ENCODE data around the gene BCR.

The BCR gene

DNA sequence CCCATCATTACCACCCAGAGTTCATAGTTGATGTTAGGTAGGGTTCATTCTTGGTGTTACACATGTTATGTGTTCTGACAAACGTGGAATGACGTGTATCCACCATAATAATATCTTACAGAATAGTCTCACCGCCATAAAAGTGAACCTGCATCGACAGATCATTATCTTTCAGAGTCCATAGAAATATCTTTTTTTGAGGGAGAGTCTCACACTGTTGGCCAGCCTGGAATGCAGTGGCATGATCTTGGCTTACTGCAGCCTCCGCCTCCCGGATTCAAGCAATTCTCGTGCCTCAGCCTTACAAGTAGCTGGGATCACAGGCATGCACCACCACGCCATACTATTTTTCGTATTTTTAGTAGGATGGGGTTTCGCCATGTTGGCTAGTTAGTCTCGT lies 113.9 kb downstream of the BCR start:
- Histone ChIP-seq H3K27ac (ENCODE audit: low read depth, low read length) (no peak overlapping the region), H3F3A (ENCODE audit: control insufficient read depth, insufficient read depth) (no peaks in the 10 kb centered on the region), H3K9me3 (ENCODE audit: control insufficient read depth, insufficient read depth, low read length) (no peaks in the 10 kb centered on the region), H3K4me1 (ENCODE audit: control insufficient read depth, low read length) (no peaks in the 10 kb centered on the region), H4K20me1 (ENCODE audit: control insufficient read depth, insufficient read depth, low read depth, low read length) (no peaks in the 10 kb centered on the region), H3K9me2 (replicated peaks; ENCODE audit: control insufficient read depth, low read length) (no peaks in the 10 kb centered on the region), H3K79me2 (ENCODE audit: control insufficient read depth, low read length) (no peaks in the 10 kb centered on the region), H3K4me3 (ENCODE audit: low read length) (no peak overlapping the region), H3K36me3 (ENCODE audit: control insufficient read depth, low read length) (peaks cover 80% of the 10 kb centered on the region), H3K27me3 (ENCODE audit: control insufficient read depth, low read length) (no peaks in the 10 kb centered on the region), H3K4me2 (ENCODE audit: low read length) (no peak overlapping the region)
- TF ChIP-seq CTCF (IDR thresholded peaks at IDR 0.05; ENCODE audit: low read depth, low read length, poor library complexity, severe bottlenecking) (no peak), EZH2phosphoT487 (IDR thresholded peaks at IDR 0.05; ENCODE audit: borderline replicate concordance, low read length) (no peak)

- H3K27me3 ChIP-seq (ENCODE audit: control insufficient read depth, low read length) = no peaks in the 10 kb centered on the region
These were observed 120.2 kb downstream of the BCR start for GRCh38 chr22:23300476-23300875.

DNA sequence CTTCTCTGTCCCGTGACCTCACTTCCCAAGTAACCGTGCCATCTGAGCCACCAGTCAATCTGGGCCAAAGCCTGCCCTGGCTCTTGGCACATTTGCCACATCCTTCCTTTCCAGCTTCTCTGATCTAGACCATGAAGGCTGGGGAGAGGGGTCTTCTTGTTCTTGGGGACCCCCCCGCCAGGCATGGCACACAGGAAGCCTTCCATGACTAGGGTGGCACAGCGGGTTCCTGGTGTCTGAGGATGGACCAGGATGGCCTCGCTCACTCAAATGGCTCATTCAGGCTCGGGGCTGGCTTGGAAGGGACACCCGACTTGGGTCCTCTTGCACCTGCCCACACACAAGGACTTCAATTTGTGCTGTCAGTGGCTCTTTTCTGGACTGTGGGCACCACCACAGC lies 121.3 kb downstream of the BCR start:
- peaks cover 39% of the 10 kb centered on the region for H3K36me3 ChIP-seq (ENCODE audit: control insufficient read depth, low read length)
- no peak overlapping the region for H3K27ac ChIP-seq (ENCODE audit: low read depth, low read length)
- H3K9me2 ChIP-seq (replicated peaks; ENCODE audit: control insufficient read depth, low read length) = no peaks in the 10 kb centered on the region
- H3K4me1 ChIP-seq (ENCODE audit: control insufficient read depth, low read length) = no peaks in the 10 kb centered on the region
- H3K4me3 ChIP-seq (ENCODE audit: low read length) = no peak overlapping the region
- H3K79me2 ChIP-seq (ENCODE audit: control insufficient read depth, low read length) = no peaks in the 10 kb centered on the region
- no peaks in the 10 kb centered on the region for H3K9me3 ChIP-seq (ENCODE audit: control insufficient read depth, insufficient read depth, low read length)
- H3K27me3 ChIP-seq (ENCODE audit: control insufficient read depth, low read length) = no peaks in the 10 kb centered on the region
- TF ChIP-seq CTCF (IDR thresholded peaks at IDR 0.05; ENCODE audit: low read depth, low read length, poor library complexity, severe bottlenecking) (no peak), EZH2phosphoT487 (IDR thresholded peaks at IDR 0.05; ENCODE audit: borderline replicate concordance, low read length) (no peak)
- H4K20me1 ChIP-seq (ENCODE audit: control insufficient read depth, insufficient read depth, low read depth, low read length) = no peaks in the 10 kb centered on the region
- H3K4me2 ChIP-seq (ENCODE audit: low read length) = no peak overlapping the region
- H3F3A ChIP-seq (ENCODE audit: control insufficient read depth, insufficient read depth) = no peaks in the 10 kb centered on the region

More at GRCh38 chr22:23300476-23300875, 120.2 kb downstream of the BCR start:
- Histone ChIP-seq H3K9me2 (replicated peaks; ENCODE audit: control insufficient read depth, low read length) (no peaks in the 10 kb centered on the region), H3K9me3 (ENCODE audit: control insufficient read depth, insufficient read depth, low read length) (no peaks in the 10 kb centered on the region), H3K4me2 (ENCODE audit: low read length) (no peak overlapping the region), H4K20me1 (ENCODE audit: control insufficient read depth, insufficient read depth, low read depth, low read length) (no peaks in the 10 kb centered on the region), H3K36me3 (ENCODE audit: control insufficient read depth, low read length) (peaks cover 45% of the 10 kb centered on the region), H3K4me1 (ENCODE audit: control insufficient read depth, low read length) (no peaks in the 10 kb centered on the region), H3K27ac (ENCODE audit: low read depth, low read length) (no peak overlapping the region), H3K4me3 (ENCODE audit: low read length) (no peak overlapping the region), H3F3A (ENCODE audit: control insufficient read depth, insufficient read depth) (no peaks in the 10 kb centered on the region), H3K79me2 (ENCODE audit: control insufficient read depth, low read length) (no peaks in the 10 kb centered on the region)
- no peak for TF ChIP-seq CTCF (IDR thresholded peaks at IDR 0.05; ENCODE audit: low read depth, low read length, poor library complexity, severe bottlenecking)
- TF ChIP-seq EZH2phosphoT487 (IDR thresholded peaks at IDR 0.05; ENCODE audit: borderline replicate concordance, low read length) = no peak

Data from DOHH2 (cell line).